ENCODE data around the gene TMEM179B. TPM values are rescaled to one million over a fixed set of nuclear protein-coding genes. Genes with fewer than 3 reads are reported as not detected.
A peak's percentile ranks its signal among the peaks of the same experiment; 100 is the strongest.

Gene TMEM179B
- polyA plus RNA-seq, 12 donors: 25.7 to 41.4 (median 28.8) TPM; not detected in 1

GRCh38 chr11:62831520-62832335 is 44.5 kb downstream of the TMEM179B start, which contains the start of gene STX5:
Gene STX5, minus strand, starts transcription at chr11:62832051. Its CDS starts 808 bp downstream, at chr11:62831243.
- peak; percentile 100 for DNase-seq

GRCh38 chr11:62832336-62833234 is 45.4 kb downstream of the TMEM179B start, which contains the start of gene TEX54:
Gene TEX54, minus strand, starts transcription at chr11:62832841.
- peak; percentile 40 for DNase-seq

GRCh38 chr11:62835336-62835735 is 48.1 kb downstream of the TMEM179B start:
- DNase-seq: no peak

- DNase-seq: peak; percentile 95
Observed at GRCh38 chr11:62839050-62839945, 52.1 kb downstream of the TMEM179B start, which contains the start of gene WDR74. Gene WDR74, minus strand, starts transcription at chr11:62839590. Its CDS starts 20 bp downstream, at chr11:62839570.

Other genes with a start within 250 kb of the TMEM179B start
- gene AHNAK, start 240.6 kb upstream of the TMEM179B start, polyA plus RNA-seq (ENCODE audit: insufficient read length in 12 of 12): 100 to 1,000 TPM; 101 to 395 (median 301) TPM
- 1,000 to 10,000 TPM in 11 of 12 donors, 100 to 1,000 TPM in 1; 357 to 3,515 (median 3,174) TPM for gene EEF1G, start 213.5 kb upstream of the TMEM179B start, polyA plus RNA-seq (ENCODE audit: insufficient read length in 12 of 12)
- gene TUT1, start 195.9 kb upstream of the TMEM179B start, polyA plus RNA-seq (ENCODE audit: insufficient read length in 12 of 12): 10 to 100 TPM in 10 of 12 donors, 1 to 10 TPM in 1, not detected in 1; 7.8 to 17.4 (median 14.4) TPM
- gene MTA2, start 185.5 kb upstream of the TMEM179B start, polyA plus RNA-seq (ENCODE audit: insufficient read length in 12 of 12): 100 to 1,000 TPM in 1 of 12 donors, 10 to 100 TPM in 11; 29.1 to 168 (median 45.1) TPM
- gene EML3, start 174.6 kb upstream of the TMEM179B start, polyA plus RNA-seq (ENCODE audit: insufficient read length in 12 of 12): 10 to 100 TPM in 11 of 12 donors, not detected in 1; 12.1 to 35.5 (median 16.2) TPM
- gene ROM1, start 174.1 kb upstream of the TMEM179B start, polyA plus RNA-seq (ENCODE audit: insufficient read length in 12 of 12): 1 to 10 TPM in 9 of 12 donors, under 1 TPM in 1, not detected in 2; 0.87 to 3.2 (median 1.6) TPM
- 10 to 100 TPM in 11 of 12 donors, not detected in 1; 13.2 to 40.2 (median 15.7) TPM for gene B3GAT3, start 165.4 kb upstream of the TMEM179B start, polyA plus RNA-seq (ENCODE audit: insufficient read length in 12 of 12)
- 100 to 1,000 TPM; 131 to 283 (median 176) TPM for gene GANAB, start 140.8 kb upstream of the TMEM179B start, polyA plus RNA-seq (ENCODE audit: insufficient read length in 12 of 12)
- 10 to 100 TPM in 7 of 12 donors, 1 to 10 TPM in 4, not detected in 1; 8.0 to 13.0 (median 10.7) TPM for gene INTS5, start 134.1 kb upstream of the TMEM179B start, polyA plus RNA-seq (ENCODE audit: insufficient read length in 12 of 12)
- gene C11orf98, start 122.2 kb upstream of the TMEM179B start, polyA plus RNA-seq (ENCODE audit: insufficient read length in 12 of 12): 10 to 100 TPM in 11 of 12 donors, not detected in 1; 27.4 to 66.5 (median 34.9) TPM
- gene CSKMT, start 122.1 kb upstream of the TMEM179B start, polyA plus RNA-seq (ENCODE audit: insufficient read length in 12 of 12): 1 to 10 TPM in 10 of 12 donors, not detected in 2; 2.3 to 3.6 (median 2.8) TPM
- gene UQCC3, start 115.7 kb upstream of the TMEM179B start, polyA plus RNA-seq (ENCODE audit: insufficient read length in 12 of 12): 1 to 10 TPM in 10 of 12 donors, not detected in 2; 4.2 to 6.5 (median 4.7) TPM
- gene LBHD1, start 115.1 kb upstream of the TMEM179B start, polyA plus RNA-seq (ENCODE audit: insufficient read length in 12 of 12): 1 to 10 TPM in 11 of 12 donors, not detected in 1; 3.3 to 9.5 (median 6.4) TPM
- gene UBXN1, start 108.3 kb upstream of the TMEM179B start, polyA plus RNA-seq (ENCODE audit: insufficient read length in 12 of 12): 100 to 1,000 TPM in 11 of 12 donors, not detected in 1; 110 to 172 (median 124) TPM
- gene LRRN4CL, start 97.9 kb upstream of the TMEM179B start, polyA plus RNA-seq (ENCODE audit: insufficient read length in 12 of 12): 10 to 100 TPM in 11 of 12 donors, not detected in 1; 13.6 to 31.1 (median 17.5) TPM
- gene BSCL2, start 80.0 kb upstream of the TMEM179B start, polyA plus RNA-seq (ENCODE audit: insufficient read length in 12 of 12): 10 to 100 TPM in 11 of 12 donors, not detected in 1; 16.3 to 71.7 (median 23.7) TPM
- 1 to 10 TPM in 1 of 12 donors, under 1 TPM in 8, not detected in 3; 0.34 to 1.2 (median 0.70) TPM for gene GNG3, start 79.7 kb upstream of the TMEM179B start, polyA plus RNA-seq (ENCODE audit: insufficient read length in 12 of 12)
- 10 to 100 TPM in 11 of 12 donors, not detected in 1; 40.6 to 57.1 (median 49.4) TPM for gene HNRNPUL2, start 59.9 kb upstream of the TMEM179B start, polyA plus RNA-seq (ENCODE audit: insufficient read length in 12 of 12)
- gene TTC9C, start 58.9 kb upstream of the TMEM179B start, polyA plus RNA-seq (ENCODE audit: insufficient read length in 12 of 12): 10 to 100 TPM in 11 of 12 donors, not detected in 1; 26.5 to 59.9 (median 30.2) TPM
- 1 to 10 TPM in 10 of 12 donors, not detected in 2; 3.1 to 5.1 (median 4.2) TPM for gene ZBTB3, start 33.2 kb upstream of the TMEM179B start, polyA plus RNA-seq (ENCODE audit: insufficient read length in 12 of 12)
- 100 to 1,000 TPM in 2 of 12 donors, 10 to 100 TPM in 9, not detected in 1; 60.7 to 102 (median 88.3) TPM for gene POLR2G, start 25.8 kb upstream of the TMEM179B start, polyA plus RNA-seq (ENCODE audit: insufficient read length in 12 of 12)
- 10 to 100 TPM in 11 of 12 donors, not detected in 1; 11.8 to 67.7 (median 14.6) TPM for gene TAF6L, start 16.0 kb upstream of the TMEM179B start, polyA plus RNA-seq (ENCODE audit: insufficient read length in 12 of 12)
- 10 to 100 TPM in 10 of 12 donors, not detected in 2; 11.9 to 16.9 (median 15.1) TPM for gene TMEM223, start 4.6 kb downstream of the TMEM179B start, polyA plus RNA-seq (ENCODE audit: insufficient read length in 12 of 12)
- gene NXF1, start 18.0 kb downstream of the TMEM179B start, polyA plus RNA-seq (ENCODE audit: insufficient read length in 12 of 12): 100 to 1,000 TPM in 1 of 12 donors, 10 to 100 TPM in 10, not detected in 1; 55.0 to 132 (median 69.9) TPM
- gene STX5, start 44.6 kb downstream of the TMEM179B start, polyA plus RNA-seq (ENCODE audit: insufficient read length in 12 of 12): 10 to 100 TPM in 11 of 12 donors, not detected in 1; 29.8 to 50.9 (median 34.3) TPM
- under 1 TPM in 2 of 12 donors, not detected in 10; 0.42 to 0.80 TPM for gene TEX54, start 45.4 kb downstream of the TMEM179B start, polyA plus RNA-seq (ENCODE audit: insufficient read length in 12 of 12)
- 10 to 100 TPM in 11 of 12 donors, not detected in 1; 19.1 to 36.6 (median 30.7) TPM for gene WDR74, start 52.2 kb downstream of the TMEM179B start, polyA plus RNA-seq (ENCODE audit: insufficient read length in 12 of 12)
- 100 to 1,000 TPM in 1 of 12 donors, 10 to 100 TPM in 10, not detected in 1; 32.8 to 132 (median 44.9) TPM for gene SLC3A2, start 93.5 kb downstream of the TMEM179B start, polyA plus RNA-seq (ENCODE audit: insufficient read length in 12 of 12)
- gene CHRM1, start 134.0 kb downstream of the TMEM179B start, polyA plus RNA-seq (ENCODE audit: insufficient read length in 12 of 12): 1 to 10 TPM in 1 of 12 donors, under 1 TPM in 2, not detected in 9; 0.08 to 1.1 (median 0.48) TPM
- under 1 TPM in 3 of 12 donors, not detected in 9; 0.11 to 0.27 (median 0.15) TPM for gene SLC22A6, start 197.6 kb downstream of the TMEM179B start, polyA plus RNA-seq (ENCODE audit: insufficient read length in 12 of 12)
- gene SLC22A8, start 228.4 kb downstream of the TMEM179B start, polyA plus RNA-seq (ENCODE audit: insufficient read length in 12 of 12): under 1 TPM in 2 of 12 donors, not detected in 10; 0.18 to 0.56 TPM